Iris pigment epithelial cell (primary cell): ENCODE data around the gene WFDC5.
"Not testable (repeated sequence)": the region's sequence is repeated elsewhere in the genome, so short reads cannot be mapped to it uniquely, and the experiment has no call there.

Experiments used
- DNase-seq: peaks from one replicate; pipeline ENCODE4 v3.0.0-alpha.2; 2011; ENCODE audit warnings: low read depth

The WFDC5 gene

GRCh38 chr20:45087814-45088213 is 27.2 kb downstream of the WFDC5 start:
- no peak for DNase-seq

- DNase-seq: no peak
Observed at GRCh38 chr20:45087097-45087790, 27.7 kb downstream of the WFDC5 start.

- DNase-seq: no peak
Observed at GRCh38 chr20:45085867-45086266, 29.1 kb downstream of the WFDC5 start.

DNA sequence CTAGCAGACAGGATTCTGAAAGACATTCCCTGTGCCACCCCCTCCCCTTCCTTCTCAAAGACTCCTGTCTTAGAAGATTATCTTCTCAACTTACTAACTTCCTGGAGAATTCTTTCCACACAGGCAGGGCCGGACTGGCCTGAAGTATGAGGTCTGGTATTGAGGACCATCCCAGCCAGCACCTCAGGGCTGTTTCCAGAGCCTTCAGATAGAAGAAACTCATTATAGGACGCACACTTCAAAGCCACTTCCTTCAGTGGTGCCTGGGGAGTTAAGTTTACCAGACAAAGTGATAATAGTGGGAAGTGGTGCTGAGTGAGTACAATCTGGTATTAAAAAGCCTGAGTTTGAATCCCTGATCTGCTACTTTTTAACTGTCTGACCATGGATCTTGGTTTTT is 29.7 kb downstream of the WFDC5 start:
- DNase-seq: no peak

- DNase-seq: no peak
Observed at GRCh38 chr20:45083127-45083526, 31.8 kb downstream of the WFDC5 start.

DNA sequence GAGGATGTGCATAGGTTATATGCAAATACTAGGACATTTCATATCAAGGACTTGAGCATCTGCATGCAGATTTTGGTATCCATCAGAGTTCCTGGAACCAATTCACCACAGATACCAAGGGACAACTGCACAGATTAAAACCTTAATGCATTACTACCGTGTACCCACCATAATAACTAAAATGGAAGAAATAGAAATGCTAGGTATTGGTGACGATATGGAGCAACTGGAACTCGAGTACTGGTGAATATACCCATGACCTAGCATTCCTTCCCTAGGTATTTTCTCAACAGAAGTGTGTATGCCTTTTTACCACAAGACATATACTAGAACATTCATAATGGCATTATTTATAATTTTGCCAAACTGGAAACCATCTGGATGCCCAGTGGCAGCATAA is 32.5 kb downstream of the WFDC5 start:
- no peak for DNase-seq

- DNase-seq: peak; percentile 31
Observed at GRCh38 chr20:45080867-45081624, 33.9 kb downstream of the WFDC5 start.

DNA sequence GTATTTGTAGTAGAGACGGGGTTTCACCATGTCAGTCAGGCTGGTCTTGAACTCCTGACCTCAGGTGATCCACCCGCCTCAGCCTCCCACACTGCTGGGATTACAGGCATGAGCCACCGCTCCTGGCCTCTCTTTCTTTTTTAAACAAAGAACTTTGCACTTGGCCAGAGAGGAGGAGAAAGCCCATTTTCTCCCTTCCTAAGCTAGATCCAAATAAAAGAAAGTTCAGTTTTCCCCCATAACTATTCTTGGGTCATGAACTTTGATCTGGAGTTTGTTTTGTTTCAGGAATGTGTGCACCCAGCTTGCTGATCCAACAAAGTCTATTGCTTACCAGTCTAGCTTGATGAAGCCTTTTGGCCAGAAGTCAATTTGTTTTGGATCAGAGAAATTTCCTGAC is 37.4 kb downstream of the WFDC5 start:
- DNase-seq: no peak

- DNase-seq: no peak
Observed at GRCh38 chr20:45073221-45073620, 41.8 kb downstream of the WFDC5 start.

GRCh38 chr20:45072066-45072465 is 42.9 kb downstream of the WFDC5 start:
- no peak for DNase-seq

DNA sequence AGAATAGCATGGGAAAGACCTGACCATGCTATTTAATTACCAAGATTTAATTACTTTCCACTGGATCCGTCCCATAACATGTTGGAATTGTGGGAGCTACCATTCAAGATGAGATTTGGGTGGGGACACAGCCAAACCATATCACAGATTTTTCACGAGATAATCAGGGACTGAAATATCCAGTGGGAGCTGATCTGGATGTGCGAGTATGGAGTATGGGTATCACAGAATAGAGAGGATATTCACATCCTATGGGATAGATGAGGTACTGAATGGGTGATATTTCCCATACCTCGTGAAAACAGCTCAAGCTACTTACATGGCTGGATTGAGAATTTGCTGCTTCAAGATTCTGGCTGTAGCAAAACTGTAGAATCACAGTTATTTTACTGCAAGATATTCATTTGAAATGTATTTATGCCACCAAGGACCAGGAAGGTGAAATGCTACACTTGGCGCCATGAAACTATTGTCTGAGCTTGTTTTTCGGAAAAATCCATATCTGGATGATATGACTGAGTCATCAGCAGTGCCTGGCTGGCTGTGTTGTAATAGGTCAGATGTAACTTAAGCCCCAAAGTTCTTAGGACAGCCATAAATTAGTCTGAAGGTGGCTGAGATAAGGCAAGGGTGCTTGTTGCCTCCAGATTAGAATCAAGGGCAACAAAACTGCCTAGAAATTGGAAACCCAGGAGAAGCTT is 43.9 kb downstream of the WFDC5 start:
- peak; percentile 85 for DNase-seq

GRCh38 chr20:45069261-45069660 is 45.7 kb downstream of the WFDC5 start:
- DNase-seq: peak; percentile 37

DNA sequence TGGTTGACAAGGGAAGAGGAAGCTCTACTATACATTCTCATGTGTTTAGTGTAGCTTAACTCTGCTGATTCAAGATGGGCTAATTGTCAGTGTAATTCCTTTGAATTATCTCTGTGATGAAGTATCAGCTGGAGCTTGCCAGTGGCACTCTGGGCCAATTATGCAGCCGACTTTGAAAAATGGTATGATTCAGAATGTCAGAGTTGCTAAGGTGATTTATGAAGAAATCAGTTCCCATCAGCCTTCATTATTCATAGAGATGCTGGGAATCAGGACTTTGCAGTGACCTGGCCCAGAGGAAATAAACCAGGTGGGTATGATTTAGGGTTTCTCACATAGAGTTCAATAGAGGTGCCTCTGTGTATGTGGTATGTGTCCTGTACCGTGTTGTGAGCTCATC is 47.4 kb downstream of the WFDC5 start:
- DNase-seq: peak; percentile 57

DNA sequence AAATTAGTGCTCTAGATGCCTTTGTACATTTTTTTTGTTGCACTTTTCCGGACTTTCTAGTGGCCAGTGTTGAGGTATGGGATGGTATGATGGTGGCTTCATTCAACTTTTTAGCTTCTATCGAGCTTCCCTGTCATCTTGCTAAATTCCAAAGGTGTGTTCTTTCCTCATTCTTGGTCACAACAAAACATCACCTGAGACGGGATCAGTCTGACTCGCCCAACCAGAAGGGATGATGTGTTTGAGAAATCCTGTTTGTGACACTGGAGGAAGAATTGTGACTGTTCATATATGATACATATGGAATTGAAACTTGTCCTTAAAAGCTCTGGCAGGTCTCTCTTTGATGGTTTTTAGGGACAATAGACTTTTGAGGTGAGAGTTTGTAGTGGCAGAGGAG is 47.9 kb downstream of the WFDC5 start:
- no peak for DNase-seq

DNA sequence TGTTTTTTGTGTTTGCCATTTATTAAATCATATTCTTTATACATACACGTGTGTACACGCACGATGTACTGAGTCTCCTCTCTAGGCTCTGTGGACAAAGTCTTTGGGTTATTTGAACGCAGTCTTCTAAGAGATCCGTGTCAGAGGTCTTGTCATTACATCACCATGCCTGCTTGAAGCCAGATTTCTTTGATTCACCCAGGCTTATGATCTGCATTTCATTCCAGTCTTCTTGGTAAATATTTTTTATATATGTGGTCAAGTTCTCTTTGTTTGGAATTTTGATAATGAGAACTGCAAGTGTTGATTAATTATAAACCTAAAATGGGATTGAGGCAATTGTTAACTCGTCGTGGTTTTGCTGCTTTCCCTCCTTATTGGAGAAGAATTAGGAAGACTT is 48.6 kb downstream of the WFDC5 start:
- peak; percentile 75 for DNase-seq

DNA sequence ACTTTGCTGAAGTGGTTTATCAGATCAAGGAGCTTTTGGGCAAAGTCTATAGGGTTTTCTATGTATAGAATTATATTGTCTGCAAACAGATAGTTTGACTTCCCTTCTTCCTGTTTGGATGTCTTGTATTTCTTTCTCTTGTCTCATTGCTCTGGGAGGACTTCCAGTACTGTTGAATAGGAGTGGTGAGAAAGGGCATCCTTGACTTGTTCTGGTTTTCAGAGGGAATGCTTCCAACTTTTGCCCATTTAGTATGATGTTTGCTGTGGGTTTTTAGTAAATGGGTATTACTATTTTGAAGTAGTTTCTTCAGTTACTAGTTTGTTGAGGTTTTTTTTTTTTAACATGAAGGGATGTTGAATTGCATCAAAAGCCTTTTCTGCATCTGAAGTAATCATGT is 50.2 kb downstream of the WFDC5 start:
- no peak for DNase-seq

- not testable (repeated sequence) for DNase-seq
Observed at GRCh38 chr20:45063107-45063506, 51.9 kb downstream of the WFDC5 start.

- DNase-seq: peak; percentile 96
Observed at GRCh38 chr20:45061244-45061643, 53.7 kb downstream of the WFDC5 start.

GRCh38 chr20:45060294-45060693 is 54.7 kb downstream of the WFDC5 start:
- DNase-seq: no peak
